HG03565 (cell line): ENCODE results near the gene NPY1R.

ENCODE experiments used
- ATAC-seq: cut with Tn5 transposase; IDR thresholded peaks from one replicate; pipeline ENCODE4 v1.9.1; 2021; ENCODE audit warnings: mild to moderate bottlenecking, moderate library complexity; ENCODE audit not compliant: unreplicated experiment

The NPY1R gene

GRCh38 chr4:163332526-163333406 lies at the start of gene NPY1R:
NPY1R (minus strand) TSS chr4:163332596; CDS start chr4:163326554, 6,042 bp downstream.
- ATAC-seq, result peak; percentile 63

- ATAC-seq, result no peak
Measured at GRCh38 chr4:163380703-163381102, 48.3 kb upstream of the NPY1R start.

DNA sequence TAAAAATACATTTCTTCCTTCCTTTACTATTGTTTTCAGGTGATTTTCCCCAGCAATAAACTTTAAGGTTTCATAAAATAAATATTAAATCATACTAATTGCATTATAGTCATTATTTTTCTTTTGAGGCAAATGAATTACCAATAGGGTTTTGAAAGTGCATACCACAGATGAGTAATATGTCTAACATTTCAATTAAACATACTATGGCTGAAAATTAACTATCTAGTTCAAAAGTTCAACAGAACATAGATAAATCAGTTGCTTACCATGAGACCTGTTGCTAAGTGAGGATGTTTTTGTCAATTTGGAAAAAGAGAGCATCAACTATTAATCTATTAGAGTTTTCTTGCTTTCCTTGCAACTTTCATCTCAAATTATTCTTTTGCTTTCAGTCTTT lies 46.3 kb upstream of the NPY1R start:
- ATAC-seq, result no peak

DNA sequence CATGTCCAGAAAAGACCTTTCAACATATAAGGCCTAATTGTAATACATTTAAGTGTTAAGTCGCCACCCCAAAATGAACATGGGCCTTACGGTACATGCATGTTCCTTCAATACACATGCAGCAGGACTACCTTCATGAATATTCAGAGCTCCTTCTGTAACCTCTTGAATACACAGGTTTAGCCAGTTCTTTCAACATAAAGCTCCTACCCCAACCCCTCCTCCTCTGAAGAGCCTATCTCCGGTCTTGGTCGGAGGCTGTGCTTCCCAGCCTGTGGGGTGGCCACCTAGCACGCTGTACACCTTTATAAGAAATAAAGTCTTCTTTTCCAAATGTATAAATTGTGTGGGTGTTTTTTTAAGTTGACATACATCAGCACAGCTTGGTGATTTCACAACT lies 39.6 kb upstream of the NPY1R start:
- no peak for ATAC-seq

DNA sequence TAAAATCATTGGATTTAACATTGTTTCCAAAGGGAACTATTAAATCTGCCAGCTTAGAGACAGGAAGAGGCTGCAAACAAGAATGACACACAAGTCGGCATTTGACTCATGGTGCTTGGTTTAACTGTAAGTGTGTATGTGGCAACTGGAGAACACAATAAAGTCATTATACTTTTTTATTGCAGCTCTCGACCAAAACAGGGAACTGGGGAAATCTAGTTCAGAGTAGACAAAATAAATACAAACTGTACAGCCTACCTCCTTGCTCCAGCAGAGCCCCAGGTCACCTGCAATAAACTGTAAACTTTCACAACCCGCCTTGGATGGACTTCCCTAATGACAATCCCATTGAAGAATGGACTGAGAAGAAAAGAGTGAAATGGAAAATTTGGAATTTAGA lies 35.3 kb upstream of the NPY1R start:
- ATAC-seq, result no peak

- no peak for ATAC-seq
Measured at GRCh38 chr4:163356104-163356503, 23.7 kb upstream of the NPY1R start.

DNA sequence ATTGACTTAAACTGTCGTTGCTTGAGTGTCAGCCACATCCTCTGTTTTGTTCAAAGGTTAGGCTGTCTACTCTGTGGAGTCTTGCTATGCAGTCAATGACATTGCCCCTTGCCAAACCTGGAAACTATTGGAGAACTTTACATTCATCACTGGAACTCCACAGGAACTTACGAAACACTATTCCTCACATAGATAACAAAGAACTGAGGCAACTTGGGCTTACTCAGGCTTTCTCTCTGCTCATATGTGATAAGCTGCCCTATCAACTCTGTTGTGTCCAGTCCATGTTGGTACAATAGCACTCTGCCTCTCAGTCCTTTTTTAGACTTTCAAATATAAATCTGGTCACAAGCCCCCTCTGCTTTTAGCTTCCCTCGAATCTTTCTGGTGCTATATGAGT lies 20.7 kb upstream of the NPY1R start:
- ATAC-seq, result no peak

- no peak for ATAC-seq
Measured at GRCh38 chr4:163350672-163351071, 18.3 kb upstream of the NPY1R start.

GRCh38 chr4:163344147-163345125 lies 12.0 kb upstream of the NPY1R start:
- no peak for ATAC-seq

DNA sequence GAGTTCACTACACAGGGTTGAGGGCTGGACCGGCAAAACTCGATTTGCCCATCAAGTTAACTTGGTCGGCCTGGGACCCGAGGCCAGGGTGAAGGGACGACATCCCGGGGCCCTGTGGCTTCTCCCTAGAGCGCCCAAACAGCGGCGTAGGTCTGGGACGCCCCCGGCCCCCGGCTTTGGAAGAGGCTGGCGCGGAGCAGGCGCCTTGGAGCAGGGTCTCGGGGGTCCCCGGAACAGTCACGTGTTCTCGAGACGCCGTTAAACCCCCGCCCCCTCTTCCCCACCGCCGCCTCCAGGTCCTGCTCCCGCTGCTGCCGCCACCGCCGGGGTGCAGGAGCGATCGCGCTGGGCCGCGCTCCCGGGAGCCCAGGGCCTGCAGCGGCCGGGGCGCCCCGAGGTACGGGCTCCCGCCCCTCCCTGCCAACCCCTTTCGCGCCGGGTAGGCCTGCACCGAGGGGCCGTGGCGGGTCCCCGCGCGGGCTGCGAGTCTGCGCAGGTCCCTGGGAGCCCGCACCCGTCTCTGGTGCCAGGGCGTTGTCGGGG lies 11.3 kb upstream of the NPY1R start, which contains the start of gene NPY5R:
NPY5R (plus strand) TSS at position 289 of the 543 bp plus-strand sequence. CDS start 6,382 bp downstream, outside the sequence.
- ATAC-seq, result no peak

DNA sequence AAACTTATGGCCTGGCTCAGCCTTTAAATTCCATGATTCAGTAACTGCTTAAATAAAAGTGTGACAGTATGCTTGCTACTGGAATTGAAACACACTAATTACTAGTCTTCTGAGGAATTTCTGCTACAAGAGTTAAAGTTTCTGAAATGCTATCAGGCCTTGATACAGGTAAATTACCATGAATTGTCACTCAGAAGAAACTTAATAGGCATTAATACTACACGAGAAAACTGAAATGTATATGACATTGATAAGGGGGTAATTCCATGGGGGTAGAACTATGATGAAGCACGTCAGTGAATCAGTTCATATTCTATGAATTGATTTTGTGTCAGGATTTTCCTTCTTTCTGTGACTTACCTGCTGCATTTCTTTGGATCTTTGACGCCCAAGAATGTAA lies 3.0 kb upstream of the NPY1R start:
- ATAC-seq, result no peak

- ATAC-seq, result no peak
Measured at GRCh38 chr4:163331629-163332376, 593 bp downstream of the NPY1R start.

DNA sequence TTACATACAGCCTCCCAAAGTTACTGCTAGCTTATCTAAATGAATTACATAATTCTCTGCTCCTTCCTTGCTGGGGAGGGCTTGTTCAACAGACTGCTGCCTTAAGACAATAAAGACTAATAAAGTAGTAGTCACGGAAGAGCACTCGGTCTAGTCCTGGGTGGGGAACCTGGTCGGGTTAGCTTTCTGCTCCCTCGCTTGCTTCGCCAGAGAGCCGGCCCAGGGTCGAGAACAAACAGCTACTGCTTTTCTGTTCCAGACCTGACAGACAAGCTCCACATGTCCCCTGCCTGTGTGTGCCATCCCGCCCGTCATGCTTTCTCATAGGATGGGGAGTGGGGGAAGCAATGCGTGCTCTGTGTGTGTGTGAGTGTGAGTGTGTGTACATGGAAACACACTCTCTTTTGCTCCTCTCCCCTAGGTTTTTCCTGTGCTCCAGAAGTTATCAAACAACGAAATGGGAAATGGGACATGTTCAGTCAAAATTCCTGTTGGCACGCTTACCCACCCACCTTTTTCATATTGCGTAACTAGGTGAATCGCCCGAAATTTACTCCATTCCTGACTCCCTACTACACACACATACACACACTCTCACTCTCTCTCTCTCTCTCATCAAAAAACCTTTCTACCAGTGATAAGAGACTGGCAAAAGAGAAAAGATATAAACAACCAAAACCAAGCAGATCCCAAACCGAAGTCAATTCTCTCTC lies 1.3 kb downstream of the NPY1R start:
- ATAC-seq, result no peak

- ATAC-seq, result no peak
Measured at GRCh38 chr4:163317110-163317509, 15.3 kb downstream of the NPY1R start.

- no peak for ATAC-seq
Measured at GRCh38 chr4:163309466-163309865, 22.9 kb downstream of the NPY1R start.

- no peak for ATAC-seq
Measured at GRCh38 chr4:163303069-163303468, 29.3 kb downstream of the NPY1R start.

- ATAC-seq, result no peak
Measured at GRCh38 chr4:163300445-163300844, 32.0 kb downstream of the NPY1R start.

DNA sequence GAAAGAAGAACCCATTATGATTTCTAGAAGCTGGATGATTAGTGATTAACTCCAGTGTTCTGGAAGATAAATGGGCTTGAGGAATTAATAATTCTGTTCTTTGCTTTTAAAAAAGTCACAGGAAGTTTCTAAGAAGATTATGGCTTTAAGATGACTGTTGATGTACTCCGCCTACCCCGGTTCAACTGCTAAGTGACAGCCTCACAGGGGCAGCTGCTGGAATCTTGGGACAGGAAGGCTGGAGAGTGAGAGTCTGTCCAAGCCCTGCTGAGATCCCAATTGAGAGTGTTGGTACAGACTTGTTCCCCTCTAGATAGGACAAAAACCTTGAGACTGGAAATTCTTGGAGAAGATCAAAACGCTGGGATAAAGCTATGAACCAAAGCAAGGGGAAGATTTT lies 37.3 kb downstream of the NPY1R start:
- ATAC-seq, result no peak

- ATAC-seq, result no peak
Measured at GRCh38 chr4:163284304-163284703, 48.1 kb downstream of the NPY1R start.
